GM21528 (cell line): ENCODE data around the gene ST3GAL3.

Experiments
- ATAC-seq: cut with Tn5 transposase; IDR thresholded peaks from one replicate; pipeline ENCODE4 v1.9.1; 2021; ENCODE audit warnings: mild to moderate bottlenecking, moderate library complexity; ENCODE audit not compliant: unreplicated experiment, low FRiP score

The ST3GAL3 gene

DNA sequence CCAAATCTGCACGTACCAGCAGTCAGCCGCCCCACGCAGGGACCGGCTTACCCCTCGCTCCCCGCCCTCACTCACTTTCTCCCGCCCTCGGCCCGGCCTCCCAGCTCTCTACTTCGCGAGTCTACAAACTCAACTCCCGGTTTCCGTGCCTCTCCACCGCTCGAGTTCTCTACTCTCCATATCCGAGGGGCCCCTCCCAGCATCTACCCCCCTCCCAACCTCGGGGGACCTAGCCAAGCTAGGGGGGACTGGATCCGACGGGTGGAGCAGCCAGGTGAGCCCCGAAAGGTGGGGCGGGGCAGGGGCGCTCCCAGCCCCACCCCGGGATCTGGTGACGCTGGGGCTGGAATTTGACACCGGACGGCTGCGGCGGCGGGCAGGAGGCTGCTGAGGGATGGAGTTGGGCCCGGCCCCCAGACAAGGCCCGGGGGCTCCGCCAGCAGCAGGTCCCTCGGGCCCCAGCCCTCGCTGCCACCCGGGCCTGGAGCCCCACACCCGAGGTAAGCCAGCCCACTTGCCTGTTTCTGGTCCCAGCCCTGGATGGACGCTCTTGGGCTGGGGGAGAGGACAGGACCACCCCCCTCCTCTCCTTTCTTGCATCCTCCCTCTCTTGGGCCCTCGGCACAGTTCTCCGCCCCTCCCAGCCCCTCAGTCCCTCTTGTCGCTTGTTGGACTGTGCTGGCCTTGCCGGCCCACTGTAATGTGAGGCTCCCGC is 226.2 kb downstream of the ST3GAL3 start, which contains the start of gene ARTN:
Gene ARTN (plus strand): TSS at position 416 of the 715 bp plus-strand sequence. CDS start 1,856 bp downstream, outside the sequence.
- no peak for ATAC-seq

DNA sequence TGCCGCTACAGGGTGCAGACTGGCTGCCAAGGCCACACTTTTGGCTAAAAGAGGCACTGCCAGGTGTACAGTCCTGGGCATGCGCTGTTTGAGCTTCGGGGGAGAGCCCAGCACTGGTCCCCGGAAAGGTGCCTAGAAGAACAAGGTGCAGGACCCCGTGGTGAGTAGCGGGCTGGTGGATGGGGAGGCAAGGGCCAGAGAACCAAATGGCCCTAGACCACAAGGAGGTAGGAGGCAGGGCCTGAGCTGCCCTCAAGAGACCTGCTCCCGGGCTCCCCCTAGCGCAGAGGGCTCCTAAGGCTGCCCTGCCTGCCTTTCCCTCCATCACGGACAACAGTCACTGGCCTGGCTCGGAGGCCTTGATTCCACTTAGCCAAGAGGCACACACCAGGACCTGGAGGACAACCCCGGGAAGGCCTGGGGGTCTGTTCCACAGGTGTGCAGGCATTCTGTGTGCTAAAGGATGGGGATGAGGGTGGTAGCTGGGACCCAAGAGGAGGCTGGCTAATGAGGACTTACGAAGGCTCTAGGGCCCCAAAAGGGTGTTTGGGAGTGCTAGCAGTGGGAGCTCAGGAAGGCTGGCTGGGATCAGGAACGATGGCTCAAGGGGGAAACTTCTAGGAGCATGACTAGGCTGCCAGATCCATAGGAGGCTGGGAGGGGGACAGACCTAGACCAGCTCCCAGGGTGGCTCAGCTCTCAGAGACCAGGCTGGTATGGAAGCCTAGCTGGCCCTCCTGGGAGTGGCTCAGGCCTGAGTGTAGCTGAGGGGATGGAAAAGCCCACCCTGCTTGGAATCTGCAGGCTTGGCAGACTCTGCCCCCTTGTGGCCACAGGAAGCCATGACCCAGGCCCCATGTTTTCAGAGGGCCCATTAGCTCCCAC is 227.0 kb downstream of the ST3GAL3 start:
- ATAC-seq, result no peak

DNA sequence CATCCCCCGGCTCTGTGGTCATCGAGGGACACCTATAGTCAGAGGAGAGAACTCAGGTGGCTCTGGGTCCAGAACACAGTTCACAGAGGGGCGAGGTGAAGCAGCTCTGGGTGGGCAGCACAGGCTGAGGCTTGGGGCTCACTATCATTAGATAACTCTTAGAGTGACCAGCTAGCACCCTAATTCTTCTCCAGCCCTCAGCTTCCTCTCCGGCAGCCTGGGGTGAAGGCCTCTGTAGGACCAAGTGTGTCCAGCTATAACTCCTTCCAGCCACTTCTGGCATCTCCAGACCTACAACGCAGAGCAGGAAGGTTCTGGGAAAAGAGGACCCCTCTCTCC is 227.6 kb downstream of the ST3GAL3 start:
- no peak for ATAC-seq

DNA sequence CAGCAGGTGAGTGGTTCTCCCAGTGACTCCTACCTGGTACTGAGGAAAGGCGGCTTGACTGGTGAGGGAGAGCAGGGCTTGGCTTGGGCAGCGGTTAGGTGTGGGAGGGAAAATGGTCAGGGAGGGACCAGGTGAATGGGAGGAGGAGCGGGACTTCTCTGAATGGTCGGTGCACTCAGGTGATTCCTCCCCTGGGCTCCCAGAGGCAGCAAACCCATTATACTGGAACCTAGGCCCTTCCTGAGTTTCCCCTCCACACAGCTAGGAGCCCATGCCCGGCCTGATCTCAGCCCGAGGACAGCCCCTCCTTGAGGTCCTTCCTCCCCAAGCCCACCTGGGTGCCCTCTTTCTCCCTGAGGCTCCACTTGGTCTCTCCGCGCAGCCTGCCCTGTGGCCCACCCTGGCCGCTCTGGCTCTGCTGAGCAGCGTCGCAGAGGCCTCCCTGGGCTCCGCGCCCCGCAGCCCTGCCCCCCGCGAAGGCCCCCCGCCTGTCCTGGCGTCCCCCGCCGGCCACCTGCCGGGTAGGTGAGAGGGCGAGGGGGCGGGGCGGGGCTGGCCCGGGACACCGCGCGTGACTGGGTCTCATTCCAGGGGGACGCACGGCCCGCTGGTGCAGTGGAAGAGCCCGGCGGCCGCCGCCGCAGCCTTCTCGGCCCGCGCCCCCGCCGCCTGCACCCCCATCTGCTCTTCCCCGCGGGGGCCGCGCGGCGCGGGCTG is 228.5 kb downstream of the ST3GAL3 start:
- no peak for ATAC-seq

DNA sequence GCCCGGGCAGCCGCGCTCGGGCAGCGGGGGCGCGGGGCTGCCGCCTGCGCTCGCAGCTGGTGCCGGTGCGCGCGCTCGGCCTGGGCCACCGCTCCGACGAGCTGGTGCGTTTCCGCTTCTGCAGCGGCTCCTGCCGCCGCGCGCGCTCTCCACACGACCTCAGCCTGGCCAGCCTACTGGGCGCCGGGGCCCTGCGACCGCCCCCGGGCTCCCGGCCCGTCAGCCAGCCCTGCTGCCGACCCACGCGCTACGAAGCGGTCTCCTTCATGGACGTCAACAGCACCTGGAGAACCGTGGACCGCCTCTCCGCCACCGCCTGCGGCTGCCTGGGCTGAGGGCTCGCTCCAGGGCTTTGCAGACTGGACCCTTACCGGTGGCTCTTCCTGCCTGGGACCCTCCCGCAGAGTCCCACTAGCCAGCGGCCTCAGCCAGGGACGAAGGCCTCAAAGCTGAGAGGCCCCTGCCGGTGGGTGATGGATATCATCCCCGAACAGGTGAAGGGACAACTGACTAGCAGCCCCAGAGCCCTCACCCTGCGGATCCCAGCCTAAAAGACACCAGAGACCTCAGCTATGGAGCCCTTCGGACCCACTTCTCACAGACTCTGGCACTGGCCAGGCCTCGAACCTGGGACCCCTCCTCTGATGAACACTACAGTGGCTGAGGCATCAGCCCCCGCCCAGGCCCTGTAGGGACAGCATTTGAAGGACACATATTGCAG is 229.3 kb downstream of the ST3GAL3 start:
- ATAC-seq, result no peak

DNA sequence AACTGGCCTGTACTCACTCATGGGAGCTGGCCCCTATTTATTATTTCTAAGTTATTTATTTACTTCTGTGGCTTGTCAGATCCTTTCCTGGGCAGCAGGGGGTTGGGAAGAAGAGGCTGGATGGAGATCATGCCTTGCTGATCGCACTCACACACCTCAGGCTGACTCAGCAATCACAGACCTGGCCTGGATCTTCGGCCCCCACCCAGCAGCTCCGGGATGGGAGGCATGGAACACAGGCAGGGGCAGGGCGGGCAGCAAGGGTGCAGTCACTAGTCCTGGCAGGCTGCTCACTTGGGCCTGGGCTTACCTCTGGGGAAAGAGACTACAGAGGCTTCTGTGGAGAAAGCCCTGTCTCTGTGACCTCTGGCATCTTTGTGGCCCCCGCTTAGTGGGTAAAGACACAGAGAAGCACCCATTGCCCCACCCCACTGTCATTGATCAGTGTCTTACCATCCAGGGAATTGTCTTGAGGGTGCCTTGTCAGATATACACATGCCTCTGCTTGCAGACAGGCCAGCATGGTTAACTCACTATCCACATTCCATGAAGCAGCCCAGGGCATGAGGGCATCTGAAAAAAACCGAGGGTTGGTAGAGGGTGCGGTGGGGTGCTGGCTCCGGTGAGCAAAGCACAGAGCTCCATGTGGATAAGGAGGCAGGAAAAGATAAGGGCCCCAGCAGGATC is 230.0 kb downstream of the ST3GAL3 start:
- ATAC-seq, result no peak

DNA sequence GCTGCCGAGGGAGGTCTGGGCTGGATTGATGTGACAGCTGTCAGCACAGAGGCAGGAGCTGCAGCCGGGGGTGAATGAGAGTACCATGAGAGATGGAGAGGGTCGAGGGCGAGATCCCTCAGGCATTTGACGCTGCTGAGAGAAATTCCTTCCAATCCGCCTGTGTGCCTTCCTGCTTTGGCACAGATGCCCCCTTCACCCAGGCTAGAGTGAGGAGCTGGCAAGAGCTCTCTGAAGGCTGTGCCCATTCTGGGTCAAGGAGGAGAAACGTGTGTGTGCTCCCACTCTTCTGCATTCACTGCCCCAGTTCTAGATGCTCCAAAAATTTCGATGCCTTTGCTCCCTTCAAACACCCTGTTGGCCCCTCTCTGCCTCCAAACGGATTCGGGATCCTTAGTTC is 231.0 kb downstream of the ST3GAL3 start:
- ATAC-seq, result no peak

DNA sequence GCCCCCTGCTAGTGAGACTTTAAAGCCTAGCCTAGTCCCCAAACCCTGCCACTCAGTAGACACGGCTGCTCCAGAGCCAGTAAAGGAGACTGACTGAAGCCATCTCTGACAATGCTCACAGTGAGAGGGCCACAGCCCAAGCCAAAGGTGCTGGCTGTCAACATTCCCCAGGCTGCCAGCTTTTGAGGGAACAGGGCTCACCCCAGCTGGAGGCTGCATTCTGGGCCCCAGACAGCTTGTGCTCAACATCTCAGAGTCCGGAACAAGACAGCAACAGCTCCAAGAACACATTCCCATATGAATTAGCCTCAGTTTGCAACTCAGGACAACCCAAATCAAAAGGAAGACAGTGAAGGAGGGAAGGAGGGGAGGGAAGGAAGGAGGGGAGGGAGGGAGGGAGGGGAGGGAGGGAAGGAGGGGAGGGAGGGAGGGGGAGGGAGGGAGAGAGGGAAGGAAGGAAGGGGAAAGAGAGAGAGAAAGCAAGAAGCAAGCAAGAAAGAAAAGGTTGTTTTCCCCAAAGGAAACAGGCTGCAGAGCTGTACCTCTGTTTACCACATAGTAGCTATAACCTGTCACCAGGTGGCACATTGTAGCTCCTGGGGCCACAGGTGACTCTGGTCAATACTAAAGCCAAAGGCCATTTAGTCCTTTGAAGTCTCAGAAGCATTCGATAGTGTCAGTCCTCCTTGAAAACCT is 231.7 kb downstream of the ST3GAL3 start:
- ATAC-seq, result no peak

DNA sequence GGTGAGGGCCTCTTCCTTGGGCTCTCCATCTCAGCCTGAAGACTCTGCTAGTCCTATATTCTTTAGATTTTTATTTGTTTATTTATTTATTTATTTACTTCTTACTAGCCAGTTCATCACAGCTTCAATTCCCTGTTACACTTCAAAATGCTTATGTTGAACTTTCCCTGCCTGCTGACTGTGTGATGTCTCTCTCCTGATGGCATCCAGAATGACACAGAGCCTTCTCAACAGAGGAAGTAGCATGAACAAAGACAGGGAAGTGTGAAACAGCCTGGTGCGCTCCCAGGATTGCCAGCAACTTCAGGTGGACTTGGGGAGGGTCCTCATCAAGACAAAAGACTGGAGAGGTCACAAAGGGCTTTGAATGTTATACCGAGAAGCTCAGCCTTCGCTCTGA is 235.1 kb downstream of the ST3GAL3 start:
- ATAC-seq, result no peak

DNA sequence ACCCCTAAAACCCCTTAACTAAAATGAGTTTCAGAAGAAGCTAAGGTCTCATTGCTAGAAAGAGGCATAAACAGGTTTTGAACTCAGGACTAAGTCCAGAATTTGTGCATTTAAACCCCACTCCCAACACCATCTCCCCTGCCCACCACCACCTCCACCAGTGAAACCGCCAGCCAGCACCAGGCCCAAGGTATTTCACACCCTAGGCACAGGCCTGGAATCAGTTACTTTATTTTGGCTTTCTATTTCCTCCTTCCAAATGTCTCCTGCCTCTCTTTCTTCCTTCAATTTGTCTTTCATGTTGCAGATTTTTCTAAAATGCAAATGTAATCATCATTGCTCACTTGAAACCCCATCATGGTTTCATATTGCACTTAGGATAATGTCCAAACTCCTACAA is 237.5 kb downstream of the ST3GAL3 start:
- ATAC-seq, result no peak

DNA sequence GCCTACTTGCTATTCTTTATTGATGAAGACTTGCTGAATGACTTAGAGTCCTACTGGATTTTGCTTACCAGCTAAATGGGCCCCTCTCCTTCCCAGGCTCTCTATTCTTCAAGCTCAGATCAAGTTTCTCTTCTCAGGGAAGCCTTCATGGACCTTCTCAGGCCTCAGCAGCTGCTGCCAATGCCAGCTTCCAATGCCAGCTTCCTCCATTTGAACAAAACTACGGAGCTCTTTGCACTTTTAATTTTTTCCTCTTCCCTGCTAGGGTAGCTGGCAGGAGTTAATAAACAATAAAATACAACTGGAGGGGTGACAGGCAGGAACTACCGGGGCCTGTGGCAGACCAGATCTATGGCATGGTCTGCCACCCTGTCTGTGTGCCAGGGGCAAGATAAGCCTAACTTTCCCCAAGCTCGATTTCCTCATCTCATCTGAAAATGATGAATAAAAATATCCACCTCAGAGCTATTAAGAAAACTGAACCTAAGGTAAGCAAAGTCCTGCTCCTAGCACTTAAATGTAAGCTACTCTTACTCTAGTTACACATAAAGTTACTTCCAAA is 238.4 kb downstream of the ST3GAL3 start:
- no peak for ATAC-seq

DNA sequence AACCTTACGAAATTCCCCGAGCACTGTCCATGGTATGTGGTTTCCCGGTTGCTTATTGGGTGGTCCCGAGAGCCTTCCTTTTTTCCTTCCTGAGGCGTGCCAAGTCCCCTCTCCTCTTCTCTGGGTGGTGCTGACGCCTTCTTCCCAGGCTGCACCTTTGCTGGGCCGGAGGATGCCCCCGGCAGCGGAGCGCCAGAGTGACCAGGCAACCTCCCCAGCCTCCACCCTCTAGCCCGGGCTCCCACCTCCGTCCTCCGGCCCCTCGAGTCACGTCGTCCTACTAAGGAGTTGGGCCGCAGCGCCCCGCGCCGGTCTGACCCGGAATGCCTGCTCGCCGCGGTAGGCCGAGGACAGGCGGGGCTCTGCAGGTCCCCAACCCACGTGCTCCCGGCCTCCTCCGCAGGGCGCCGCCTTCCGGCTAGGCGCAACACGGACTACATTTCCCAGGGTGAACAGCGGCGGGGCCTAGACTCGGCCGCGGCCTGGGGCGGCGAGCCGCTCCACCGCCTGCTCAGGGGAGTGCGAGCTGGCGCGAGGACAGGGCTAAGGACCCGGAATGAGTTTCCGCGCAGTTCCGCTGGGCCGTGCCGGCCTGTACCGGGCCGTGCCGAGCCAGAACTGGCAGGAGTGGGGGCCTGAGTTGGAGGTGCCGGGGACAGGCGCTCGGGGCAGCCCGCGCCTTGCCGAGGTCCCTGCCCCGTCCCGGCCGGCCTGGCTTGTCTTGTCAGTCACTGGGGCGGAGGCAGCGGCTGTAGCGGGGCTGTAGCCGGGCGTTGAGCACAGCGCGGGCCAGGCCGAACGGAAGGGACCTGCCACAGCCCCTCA is 239.1 kb downstream of the ST3GAL3 start, which contains the start of gene IPO13:
Gene IPO13 (plus strand): TSS at position 715 of the 825 bp plus-strand sequence. CDS start 651 bp downstream, outside the sequence.
- ATAC-seq, result peak; percentile 91

DNA sequence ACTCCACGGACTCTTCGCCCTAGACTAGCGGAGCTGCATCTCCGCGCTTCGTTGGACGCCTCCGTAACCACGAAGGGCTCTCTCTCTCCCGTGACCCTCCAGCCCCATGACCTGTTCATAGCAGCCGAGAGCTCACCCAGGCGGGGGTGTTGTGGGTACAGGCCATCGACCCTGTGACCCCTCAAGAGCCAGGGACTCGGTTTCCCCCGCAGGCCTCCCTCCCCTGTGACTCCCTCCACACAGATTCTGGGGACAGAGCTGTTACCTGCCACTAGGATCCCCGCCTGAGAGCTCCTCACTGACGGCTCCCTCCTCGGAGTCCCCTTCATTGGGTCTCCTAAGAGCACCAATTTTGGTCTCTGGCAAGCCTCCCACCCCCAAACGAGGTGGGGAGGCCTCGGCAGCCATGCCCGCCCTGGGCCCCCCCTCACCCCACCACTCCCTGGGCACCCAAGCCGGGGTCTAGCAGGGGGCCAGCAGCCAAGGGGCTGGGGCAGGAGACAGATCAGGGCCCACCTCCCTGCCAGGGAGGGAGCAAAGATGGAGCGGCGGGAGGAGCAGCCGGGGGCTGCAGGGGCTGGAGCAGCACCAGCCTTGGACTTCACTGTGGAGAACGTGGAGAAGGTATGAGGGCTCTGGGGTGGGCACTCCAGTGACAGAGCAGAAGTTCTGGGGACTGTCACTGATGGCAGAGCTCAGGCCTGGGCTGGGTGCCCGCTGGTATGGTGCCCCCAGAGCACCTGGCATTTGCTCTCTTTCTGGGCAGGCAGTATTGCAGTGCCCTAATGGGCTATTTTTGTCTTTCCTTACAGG is 239.9 kb downstream of the ST3GAL3 start:
- peak; percentile 34 for ATAC-seq

DNA sequence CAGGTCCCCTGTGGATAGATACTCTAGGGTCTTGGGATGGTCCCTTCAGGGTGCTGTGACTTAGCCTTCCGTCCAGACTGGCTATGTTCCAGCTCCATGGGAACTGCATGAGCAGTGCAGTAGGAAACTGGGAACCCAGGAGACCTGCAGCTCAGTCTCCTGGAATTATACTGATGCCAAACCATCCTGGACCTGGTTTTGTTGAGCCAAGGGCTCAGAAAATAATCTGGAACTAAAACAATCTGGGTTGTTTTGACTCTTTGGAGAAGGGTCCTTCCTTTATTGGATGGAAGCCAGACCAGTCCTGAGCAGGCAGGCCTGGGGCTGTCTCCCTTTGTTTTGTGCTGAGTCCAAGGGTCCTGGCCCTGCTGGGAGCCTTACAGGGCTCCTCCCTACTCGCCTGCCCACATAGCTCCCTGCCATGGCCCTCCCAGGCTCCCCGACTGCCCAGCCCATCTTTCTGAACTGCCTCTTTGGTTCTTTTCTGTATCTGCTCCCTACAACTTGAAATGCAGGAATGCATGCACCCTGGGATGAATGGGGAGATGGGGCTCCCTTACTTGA is 240.6 kb downstream of the ST3GAL3 start:
- no peak for ATAC-seq

DNA sequence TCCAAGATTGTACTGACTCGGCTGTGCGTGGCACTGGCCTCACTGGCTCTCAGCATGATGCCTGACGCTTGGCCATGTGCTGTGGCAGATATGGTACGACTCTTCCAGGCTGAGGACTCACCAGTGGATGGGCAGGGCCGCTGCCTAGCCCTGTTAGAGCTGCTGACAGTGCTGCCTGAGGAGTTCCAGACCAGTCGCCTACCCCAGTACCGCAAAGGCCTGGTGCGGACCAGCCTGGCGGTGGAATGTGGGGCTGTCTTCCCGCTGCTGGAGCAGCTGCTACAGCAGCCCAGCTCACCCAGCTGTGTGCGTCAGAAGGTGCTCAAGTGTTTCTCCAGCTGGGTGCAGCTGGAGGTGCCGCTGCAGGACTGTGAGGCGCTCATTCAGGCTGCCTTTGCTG is 242.3 kb downstream of the ST3GAL3 start:
- no peak for ATAC-seq

DNA sequence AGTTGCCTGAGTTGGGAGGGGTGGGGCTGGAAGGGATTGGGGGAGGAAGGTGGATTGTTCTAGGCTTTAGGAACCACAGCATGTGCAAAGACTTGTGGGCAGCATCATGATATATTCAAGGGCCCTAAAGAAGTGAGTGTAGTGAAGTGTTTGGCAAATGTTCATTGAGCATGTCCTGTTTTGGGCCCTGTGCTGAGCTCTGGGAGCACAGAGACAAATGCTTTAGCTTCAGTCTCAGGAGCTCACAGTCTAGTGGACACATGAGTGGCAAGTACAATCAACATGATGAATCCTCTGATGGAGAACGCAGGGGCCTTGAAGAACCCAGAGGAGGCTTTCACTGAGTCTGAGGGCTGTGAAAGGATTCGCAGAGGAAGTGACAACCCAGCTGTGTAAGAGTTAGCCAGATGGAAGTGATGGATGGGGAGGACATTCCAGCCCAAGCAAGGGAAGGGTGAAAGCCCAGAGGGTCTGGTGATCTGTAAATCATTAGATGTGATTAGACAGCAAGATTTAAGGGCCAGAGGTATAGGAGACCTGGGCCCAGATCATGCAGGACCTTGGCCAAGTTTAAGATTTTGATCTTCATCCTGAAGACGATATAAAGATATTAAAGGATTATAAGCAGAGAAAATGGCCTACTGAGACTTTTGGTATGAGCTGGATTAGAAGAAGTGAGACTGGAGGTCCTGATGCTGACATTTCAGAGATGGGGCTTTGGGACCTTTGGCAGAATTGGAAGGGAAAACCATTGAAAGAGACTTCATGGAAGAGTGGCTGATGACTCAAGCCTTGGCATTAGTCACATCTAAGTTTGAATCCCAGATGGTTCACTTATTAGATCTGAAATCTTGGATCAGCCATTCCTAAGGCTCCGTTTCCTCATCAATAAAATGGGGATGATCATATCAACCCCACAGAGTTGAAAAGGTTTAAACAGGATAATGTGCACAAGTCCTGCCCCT is 244.0 kb downstream of the ST3GAL3 start:
- no peak for ATAC-seq
